GM19043 (cell line): Measurements from ENCODE around the gene NOX3.

ENCODE experiments used
- ATAC-seq: cut with Tn5 transposase; IDR thresholded peaks from one replicate; pipeline ENCODE4 v1.9.1; 2021; ENCODE audit warnings: low read depth; ENCODE audit not compliant: unreplicated experiment

NOX3 gene

DNA sequence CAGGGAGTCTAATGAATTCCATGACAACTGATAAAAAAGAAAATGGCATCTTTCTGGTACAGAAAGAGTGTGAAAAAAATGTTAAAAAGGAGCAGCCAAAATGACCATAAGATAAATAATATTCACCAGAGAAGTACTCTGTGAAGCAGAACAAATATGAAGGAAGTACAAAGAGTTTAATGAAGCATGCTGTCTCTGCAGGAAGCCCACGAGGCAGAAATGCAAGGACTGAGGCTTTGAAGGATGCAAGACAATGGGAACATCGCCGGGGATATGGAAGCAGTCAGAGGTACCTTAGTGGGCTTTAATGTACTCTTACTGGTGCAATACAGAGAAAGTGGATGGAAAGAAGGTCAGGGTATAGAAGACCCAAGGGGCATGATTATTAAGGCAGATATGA lies 50.7 kb downstream of the NOX3 start:
- ATAC-seq, result no peak

DNA sequence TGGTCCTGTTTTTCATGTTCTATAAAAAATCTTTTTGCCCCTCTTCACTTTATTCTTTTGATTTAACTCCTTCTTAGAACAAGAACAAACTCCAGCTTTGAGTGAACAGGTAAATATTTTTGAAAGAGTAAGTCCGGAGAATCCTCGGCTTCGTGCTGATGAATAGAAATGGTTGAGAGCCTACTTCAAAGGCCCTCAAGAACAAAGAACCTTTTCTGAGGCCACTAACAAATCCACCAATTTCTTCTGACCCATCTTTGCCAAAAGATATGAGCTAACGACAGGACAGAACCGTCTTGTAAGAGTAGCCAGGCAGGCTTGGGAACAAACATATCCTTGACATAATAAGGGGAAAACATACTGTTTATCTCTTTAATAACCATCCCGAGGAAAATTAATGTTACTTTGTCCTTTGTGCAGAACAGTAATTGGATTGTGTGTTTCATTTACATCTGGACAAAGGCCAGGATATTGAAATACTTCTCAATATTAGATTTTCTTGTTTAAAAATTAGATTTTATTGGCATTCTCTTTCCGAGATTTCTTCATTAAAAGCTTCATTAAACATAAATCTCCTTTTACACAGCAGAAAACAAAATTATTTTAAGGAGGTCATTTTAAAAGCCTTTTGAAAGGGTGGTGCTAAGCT lies 52.9 kb downstream of the NOX3 start:
- no peak for ATAC-seq

DNA sequence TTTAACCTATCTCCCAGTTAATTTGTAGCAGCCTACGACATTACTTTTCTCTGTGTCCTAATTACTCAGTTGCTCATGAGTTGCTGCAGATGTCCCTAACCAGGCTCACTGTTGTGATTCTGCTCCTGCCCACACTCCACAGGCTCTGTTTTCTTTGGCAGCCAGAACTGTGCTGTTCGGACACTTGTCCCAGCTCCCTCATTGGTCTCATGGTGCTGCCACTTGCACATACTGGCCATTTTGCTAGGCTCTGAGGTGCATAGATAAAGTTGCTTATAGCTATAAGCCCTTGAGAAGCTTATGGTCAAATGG lies 55.0 kb downstream of the NOX3 start:
- ATAC-seq, result no peak

DNA sequence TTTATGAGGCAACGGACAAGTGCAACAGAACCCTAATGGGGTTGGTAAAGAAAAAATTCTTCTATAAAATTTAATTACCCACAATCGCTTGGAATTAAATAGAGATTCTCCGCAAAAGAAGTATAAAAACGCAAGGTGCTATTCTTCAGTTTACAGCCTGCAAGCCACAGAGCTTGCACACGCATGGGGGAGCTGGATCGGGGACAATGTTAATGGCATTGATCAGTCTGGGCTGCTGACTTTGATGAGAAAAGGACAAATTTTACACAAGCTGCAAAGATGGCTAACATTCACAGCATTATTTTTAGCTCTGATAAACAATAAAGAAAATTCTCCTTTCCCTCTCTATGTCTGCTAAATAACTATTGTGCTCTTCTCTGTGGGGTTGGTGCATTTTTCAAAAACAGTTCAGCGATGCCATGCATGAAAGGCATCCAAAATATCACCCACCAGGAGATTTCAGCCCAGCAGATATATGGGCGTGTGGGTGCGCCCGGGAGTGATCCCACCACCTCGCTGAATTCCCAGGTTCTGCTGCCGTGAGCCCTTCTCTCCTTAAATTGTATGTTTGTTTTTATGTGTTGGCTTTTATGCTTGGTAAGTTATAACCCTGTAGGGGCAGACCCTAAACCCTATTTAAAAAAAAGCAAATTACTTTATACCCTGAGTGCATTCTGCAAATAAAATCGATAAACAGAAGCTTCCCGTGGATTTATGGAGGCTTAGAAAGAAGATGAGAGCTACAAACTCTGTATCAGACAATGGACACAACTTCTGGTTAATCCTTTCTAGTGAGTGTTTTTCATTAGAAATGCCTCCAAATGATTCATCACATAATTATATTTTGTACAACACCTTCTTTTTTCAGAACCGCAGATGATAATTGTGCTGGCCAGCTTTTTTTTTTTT lies 55.6 kb downstream of the NOX3 start:
- ATAC-seq, result no peak

DNA sequence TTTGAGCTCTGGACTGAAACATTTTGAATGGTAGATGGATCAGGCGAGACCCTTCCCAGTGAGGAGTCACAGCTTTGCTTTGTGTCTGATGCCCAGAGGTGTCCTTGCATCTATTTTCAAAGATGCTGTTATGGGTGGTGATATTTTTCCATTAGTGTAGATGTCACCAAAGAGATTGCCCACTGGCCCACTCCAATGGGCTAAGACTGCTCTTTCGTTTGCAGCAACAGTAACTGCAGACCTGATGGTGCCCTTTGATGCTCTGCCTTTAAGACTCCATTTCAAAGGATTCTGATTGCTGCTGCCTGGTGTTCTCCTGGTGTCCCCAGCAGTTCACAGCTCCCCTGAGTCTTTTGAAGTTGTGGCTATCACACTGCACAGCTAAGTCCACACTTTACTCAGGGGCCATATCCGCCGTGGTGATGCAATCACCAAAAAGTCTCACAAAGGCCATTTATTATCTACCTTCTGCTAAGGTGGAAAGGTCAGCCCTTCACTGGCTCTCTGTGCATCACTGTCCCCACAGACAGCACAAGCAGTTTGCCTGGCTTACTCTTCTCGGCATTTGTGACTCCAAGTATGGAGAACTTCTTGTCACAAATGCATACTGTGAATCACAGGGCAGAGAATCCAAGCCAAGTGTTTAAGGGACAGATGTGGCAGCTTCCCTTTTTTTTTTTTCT lies 56.4 kb downstream of the NOX3 start:
- ATAC-seq, result no peak

DNA sequence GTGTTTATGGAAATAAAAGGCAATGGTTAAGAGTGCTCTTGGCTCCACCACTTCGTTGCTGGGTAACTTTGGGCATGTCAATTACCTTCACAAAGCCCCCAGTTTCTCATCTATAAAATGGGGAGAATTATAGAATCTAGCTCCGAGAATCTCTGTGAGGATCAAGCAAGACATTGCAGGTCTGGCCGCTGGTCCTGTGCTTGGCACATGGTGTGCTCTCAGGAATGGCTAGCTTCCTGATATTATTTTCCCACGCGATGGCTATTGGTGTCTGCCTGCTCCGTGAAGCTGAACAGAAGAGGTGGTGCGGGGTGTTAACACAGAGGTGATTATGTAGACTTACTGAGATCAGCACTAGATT lies 57.0 kb downstream of the NOX3 start:
- no peak for ATAC-seq

DNA sequence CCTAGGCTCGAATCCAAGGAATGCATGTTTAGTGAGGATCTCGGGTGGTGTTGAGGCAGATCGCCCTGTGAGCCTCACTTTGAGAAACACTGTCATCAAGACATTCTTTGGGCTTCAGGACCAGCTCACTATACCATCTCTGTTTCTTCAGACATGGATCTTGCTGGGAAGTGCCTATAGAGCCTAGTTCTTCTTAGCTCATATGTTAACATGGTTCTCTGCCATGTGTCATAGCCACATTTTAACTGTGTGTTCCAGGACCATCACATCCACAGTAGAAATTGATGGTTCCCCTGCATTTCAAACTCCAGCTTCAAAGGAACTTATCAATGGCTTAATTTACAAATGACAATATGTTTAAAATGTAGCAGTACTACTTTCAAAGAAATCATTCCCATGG lies 57.4 kb downstream of the NOX3 start:
- no peak for ATAC-seq

DNA sequence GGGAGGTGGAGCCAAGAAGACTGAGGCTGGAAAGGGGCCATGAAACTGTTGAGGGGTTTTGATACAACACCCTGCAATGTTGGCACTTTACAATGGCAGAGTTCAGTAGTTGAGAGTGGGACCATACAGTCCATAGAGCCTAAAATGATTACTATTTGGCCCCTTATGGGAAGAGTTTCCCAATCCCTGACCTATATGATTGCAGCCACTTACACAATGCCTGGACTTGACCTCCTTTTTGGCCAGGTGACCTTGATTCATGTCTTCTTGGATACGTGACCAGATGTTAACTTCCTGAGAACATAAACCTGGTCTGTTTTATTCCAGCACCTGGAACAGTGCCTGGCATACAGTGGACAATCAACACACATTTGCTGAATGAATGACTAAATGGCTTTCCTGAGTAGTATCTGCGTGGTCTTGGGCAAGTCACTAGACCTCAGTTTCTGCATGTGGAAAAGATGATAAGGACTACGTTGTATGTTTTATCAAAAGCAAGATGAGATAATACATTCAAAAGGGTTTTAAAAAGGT lies 58.4 kb downstream of the NOX3 start:
- ATAC-seq, result no peak

DNA sequence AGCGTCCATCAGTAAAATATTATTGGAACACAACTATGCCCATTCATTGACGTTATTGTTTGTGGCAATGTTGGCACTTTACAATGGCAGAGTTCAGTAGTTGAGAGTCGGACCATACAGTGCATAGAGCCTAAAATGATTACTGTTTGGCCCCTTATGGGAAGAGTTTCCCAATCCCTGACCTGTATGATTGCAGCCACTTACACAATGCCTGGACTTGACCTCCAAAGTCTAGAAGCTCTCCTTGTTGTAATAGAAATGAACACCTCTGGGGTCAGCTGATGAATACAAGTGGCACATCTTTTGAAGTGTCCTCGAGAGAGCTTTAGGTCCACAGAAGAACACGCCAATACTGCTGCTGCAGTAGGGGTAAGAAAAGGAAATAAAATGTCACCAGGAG lies 59.0 kb downstream of the NOX3 start:
- ATAC-seq, result no peak

DNA sequence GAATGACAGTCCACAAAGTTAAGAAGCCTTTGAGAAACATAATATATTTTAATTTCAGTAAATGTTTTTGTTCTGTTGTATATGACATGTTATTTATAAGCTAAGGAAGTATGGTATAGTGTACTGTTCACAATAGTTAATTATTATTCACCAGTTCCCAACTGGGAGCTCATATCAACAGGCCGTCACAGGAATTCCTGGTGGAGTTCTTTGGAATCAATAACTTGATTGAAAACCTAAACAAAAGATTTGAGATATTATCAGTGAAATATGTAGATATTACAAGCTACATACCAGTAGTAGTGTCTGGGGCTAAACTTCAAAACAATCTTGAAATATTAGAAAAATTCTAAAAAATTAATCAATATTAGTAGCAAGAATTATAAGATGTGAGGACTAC lies 60.3 kb downstream of the NOX3 start:
- ATAC-seq, result no peak

DNA sequence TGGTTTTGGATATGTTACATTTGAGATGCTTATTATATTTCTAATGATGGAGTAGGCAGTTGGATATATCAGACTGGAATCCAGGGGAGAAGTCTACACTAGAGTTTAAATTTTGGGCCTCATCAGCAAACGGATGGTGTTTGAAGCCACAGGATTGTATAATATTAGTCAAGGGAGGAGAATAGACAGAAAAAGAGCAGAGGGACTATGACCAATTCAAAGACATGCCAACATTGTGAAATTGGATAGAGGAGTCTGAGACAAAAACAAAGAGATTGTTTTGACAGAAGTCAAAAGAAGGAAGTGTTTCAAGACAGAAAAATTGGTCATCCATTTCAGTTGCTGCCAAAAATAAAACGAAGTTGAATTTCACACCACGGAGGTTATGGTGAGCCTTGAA lies 66.5 kb downstream of the NOX3 start:
- no peak for ATAC-seq

DNA sequence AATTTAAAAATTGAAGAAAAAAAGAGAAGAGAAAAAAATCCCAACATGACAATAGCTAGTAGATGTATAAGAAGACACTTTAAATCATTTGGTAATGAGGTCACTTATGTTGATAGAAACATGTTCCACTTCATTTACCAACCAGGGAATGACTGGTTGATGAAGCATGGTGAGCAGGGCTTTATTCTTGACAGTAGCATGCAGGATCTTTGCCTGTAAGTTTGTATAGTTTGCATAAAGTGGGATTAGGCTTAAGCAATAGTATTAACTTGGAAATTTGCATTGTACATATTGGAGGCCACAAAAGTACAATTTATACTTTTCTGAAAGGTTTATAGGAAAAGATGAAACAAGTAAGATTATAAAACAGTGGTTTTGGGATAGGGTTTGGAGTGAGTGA lies 67.0 kb downstream of the NOX3 start:
- ATAC-seq, result no peak

DNA sequence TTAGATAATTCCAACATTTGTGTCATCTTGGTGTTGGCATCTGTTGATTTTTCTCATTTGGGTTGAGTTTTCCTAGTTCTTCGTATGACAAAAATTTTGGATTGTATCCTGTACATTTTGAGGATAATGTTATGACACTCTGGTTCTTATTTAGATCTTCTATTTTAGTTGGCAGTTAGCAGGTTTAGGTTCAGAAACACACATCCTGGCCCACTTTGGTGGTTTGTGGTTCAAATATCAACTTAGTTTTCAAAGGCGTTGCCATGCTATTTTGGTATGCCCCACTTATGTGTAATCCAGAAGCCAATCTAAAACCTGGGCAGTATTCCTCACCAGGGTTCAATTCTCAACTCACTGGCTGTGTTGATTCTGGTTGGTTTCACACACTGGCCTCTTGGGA lies 68.2 kb downstream of the NOX3 start:
- no peak for ATAC-seq

DNA sequence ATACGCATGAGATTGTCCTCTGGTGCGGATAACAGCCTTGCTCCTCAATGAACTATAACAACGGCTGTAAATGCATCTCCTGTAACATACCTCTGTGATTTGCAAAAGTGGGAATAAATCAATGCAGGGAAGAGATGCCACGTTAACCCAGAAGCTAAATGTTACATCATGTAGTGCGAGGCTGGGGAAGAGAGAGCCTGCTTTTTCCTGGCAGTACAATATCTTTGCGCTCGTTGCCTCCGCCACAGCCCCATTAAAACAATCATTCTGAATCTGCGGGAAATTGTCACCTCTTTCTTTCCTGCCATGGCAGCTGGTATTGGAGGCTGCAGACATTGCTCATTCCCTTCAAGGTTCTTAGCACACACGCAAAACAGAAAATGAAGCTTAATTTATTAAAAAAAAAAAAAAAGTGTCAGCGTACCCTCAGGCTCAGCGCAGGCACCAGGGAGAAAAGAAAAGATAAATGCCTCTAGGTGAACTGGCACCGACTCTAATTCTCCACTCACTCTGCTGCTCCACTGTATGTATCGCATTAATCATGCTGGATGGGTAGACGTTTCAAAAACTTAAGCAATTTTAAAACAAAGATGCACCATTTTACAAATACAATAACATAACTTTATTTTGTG lies 71.2 kb downstream of the NOX3 start:
- ATAC-seq, result no peak

DNA sequence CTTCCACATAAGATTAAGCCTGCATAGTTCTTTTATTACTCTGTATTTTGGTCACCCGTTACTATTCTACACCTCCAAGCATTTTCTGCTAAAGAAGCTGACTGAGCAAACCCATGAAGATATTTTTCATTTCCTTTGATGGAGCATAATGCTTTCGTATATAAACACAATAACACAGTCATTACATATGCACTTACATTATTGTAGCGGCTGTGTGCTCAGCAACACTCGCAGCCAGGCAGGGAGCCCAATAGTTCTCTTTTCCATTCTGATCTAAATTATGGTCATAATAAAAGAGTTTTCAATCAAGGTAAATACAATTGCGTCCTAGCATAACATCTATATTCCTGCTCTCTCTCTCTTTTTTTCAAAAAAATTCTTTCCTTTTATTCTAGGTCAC lies 71.7 kb downstream of the NOX3 start:
- ATAC-seq, result no peak

DNA sequence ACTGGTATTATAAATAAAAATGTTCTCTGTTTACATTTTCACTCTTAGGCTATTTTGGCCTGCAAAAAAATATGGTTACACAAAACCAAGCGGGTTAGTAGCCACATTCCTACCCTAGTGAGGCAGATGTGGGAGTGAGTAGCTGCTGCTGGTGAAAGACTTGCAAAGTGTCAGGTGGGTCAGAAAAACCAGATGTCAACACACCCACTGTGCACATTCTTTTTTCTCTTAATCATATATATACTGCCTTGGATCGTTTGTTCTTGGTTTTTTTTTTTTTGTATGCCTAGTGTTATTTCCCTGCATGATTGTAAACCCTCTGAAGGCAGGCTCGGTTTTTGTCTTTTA lies 73.3 kb downstream of the NOX3 start:
- ATAC-seq, result no peak

DNA sequence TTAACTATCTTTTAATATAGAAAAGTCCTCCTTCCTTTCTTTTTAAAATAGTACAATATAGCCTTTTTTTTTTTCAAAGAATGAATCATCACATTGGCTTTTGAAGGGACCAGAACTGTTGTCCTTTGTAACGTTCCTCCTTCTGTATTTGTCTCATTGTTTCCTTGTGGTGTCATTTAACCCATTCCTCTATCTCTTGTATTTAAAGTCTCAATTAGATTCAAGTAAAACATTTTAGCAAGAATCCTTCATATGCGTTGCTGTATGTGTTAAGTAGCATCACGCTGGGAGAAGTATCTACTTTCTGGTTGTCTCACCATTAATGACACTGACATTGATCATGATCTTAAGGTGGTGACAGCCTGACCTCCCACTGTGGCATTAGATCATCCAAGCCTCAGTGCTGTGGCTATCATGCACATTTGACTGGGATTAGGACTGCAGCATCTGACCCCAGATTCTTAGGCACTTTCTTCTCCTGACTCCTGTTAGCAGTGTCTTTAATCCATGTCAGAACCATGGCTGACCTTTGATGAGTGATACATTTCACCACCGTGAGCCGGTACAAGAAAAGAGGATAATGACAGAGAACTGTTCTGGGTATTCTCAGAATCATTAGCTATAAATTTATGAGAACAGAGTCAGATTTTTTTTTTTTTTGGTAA lies 73.8 kb downstream of the NOX3 start:
- ATAC-seq, result no peak

DNA sequence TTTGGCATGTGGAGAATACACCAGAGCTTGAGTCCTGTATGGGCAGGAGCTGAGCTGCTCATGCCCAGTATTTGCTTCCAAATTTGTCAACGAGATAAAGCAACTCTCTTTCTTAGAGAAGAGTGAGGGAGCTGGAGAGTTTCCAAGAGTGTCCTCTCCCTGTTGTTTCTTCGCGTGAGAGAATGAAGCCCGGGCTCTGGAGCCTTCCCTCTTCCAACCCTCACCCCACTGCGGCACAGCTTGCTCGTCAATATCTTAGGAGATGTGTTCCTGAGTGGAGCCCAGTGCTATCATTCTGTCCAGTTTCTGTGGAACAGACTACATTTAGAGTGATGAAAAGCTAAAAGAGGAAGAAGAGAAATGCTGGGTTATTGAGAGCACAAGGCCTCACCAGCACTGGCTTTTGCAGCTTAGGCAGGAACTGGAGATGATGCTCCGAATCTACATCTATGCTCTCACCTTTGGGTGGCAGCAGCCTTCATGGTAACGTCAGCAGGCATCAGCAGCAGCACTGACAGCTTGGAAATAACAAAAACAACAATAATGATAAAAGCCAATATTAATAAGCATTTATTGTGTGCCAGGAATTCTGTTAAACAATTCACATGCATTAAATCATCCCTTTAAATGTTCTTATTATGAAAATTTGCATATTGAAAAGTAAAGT lies 74.8 kb downstream of the NOX3 start:
- ATAC-seq, result no peak

DNA sequence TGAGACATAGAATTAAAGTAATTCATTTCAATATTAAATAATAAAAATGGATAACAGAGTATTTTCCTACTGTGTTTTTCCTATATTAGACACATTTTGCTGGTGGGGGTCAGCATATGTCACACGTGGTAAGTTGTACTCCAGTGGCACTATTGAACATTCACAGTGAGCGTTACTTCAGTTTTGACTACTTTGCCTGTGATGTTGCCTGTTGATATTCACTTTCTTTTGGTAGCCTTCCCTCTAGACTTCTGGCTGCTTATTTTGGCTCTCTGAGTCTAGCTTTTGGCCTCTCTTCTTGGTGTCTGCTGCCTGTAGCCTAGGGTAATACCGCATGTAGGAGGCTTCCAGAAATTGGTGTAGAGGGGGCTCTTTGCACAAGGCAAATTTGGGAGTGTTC lies 76.9 kb downstream of the NOX3 start:
- no peak for ATAC-seq

DNA sequence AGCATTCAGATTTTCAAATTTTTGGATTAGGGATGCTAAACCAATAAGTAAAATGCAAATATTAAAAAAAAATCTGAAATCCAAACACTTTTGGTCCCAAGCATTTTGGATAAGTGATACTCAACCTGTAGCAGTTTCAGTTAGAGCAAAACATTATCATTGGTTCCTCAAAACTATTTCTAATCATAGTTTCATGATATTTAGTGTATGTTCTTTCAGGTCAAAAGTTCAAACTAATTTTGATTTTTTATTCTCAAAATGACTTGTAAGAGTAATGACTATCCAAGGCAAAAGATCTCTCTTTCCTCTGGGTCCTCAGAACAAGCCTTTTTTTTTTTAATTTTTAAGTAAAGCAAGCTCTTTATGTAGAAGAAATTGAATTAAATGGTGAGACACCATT lies 77.4 kb downstream of the NOX3 start:
- no peak for ATAC-seq
